ENCODE measurements around the gene SUMO3.

The SUMO3 gene

DNA sequence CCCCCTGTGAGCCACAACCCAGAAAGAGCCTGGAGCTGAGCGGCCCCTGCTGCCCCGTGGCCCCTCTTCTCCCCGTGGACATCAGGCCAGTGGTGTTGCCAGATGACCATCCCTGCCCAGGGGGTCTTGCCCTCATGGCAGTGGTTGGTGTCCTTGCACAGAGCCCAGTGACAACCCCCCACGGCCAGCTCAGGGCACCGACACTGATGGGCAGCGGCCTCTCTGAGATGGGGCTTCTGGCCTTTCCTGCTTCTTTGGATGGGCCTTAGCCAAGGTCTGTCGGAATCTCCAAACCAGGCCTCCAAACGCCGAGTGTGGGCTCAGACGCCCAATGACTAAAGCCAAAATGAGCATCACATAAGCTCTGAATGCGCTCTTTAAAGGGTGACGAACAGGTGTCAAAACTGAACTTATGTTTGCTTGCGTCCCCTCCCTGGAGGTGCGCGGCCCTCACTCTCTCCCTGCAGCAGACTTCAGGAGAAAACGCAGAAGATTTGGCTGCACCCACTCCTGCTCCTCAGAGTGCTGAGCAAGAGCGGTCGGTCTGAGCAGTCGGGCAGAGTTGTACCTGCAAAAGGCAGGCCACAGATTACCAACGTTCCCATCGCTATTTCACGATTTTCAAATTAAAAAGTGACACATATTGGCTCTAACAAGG lies 58.1 kb downstream of the SUMO3 start:
- in situ Hi-C loops (cut with HindIII; ENCODE audit: low pct_unique_long_range_greater_than_20kb, low sequenced_read_pairs) = no loop called here
- no peak for TF ChIP-seq JUND (IDR thresholded peaks at IDR 0.05; ENCODE audit: low read depth)
- DNase-seq (ENCODE audit: low read depth in 1 of 2, low spot score in 1 of 2) = no peak

DNA sequence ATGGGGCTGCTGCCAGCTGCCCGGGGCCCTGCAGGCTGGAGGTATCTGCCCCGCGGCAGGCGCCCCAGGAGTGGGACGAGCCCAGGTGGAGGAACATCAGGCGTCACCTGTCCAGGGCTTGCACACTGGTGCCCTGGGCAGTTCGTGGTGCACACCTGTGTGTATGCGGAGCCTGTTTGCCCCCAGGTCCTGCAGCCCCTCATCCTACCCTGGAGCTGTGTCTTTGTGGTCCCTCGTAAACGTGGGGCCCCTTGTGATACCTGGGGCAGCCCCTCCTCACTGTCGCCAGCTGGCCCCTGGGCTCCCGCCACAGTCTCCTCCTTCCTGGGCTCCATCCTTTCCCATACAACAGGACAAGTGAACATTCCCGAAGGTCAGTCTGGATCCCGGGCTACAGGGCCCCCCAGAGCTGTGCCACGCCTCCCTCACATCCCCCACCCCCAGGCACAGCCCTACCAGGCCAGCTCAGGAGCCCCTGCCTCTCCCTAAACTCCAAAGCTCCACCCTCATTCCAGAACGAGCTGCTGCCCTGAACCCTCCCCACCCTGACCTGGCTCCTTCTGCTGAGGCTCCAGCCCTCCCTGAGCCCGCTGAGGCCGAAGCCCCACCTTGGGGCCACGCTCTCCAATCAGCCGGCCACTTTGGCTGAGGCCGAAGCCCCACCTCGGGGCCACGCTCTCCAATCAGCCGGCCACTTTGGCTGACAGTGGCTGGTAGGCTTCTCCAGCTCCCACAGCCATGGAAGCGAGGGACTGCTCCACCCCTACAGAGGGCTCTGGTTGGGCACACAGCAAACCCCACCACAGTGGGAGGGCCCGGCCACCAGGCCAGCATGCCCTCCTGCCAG lies 58.9 kb downstream of the SUMO3 start:
- in situ Hi-C loops (cut with HindIII; ENCODE audit: low pct_unique_long_range_greater_than_20kb, low sequenced_read_pairs) = no loop called here
- TF ChIP-seq JUND (IDR thresholded peaks at IDR 0.05; ENCODE audit: low read depth) = no peak
- DNase-seq (ENCODE audit: low read depth in 1 of 2, low spot score in 1 of 2) = no peak

DNA sequence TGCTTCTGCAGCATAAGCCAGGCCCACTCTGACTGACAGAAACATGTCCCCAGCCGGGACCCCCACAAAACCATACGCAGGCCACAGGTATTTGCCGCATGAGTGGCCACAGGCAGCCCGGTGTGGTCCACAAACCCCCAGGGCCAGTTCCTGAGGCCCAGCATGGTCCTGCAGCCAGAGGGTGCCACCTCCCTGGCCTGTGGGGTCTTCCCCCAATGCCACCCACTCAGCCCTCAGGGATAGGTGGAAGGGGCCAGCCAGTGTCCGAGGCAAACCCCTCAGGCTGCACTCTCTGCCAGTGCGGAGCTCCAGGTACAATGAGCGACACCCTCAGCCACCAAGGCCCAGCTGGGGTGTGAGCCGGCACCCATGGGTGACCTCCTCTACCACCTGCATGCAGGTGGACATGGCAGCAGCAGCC lies 59.7 kb downstream of the SUMO3 start:
- no peak for TF ChIP-seq JUND (IDR thresholded peaks at IDR 0.05; ENCODE audit: low read depth)
- DNase-seq (ENCODE audit: low read depth in 1 of 2, low spot score in 1 of 2) = no peak
- in situ Hi-C loops (cut with HindIII; ENCODE audit: low pct_unique_long_range_greater_than_20kb, low sequenced_read_pairs) = no loop called here

DNA sequence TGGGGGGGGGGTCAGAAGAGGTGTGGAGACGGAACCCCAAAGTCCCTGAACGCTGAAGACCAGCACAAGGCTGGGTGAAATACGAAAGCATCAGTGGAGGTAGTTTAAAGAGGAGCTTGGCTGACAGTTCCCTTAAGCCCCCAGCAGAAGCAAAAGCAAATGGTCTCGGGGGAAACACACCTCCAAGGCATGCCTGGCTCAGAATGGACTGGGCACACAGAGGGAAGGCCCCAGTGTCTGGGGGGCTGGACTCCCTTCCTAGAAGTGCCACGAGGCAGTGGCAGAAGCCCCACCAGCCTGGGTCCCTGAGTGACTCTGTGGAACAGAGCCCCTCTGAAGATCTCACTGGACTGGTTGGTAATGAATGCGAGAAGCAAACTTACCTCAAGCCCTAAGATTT lies 60.1 kb downstream of the SUMO3 start:
- DNase-seq (ENCODE audit: low read depth in 1 of 2, low spot score in 1 of 2) = no peak
- TF ChIP-seq JUND (IDR thresholded peaks at IDR 0.05; ENCODE audit: low read depth) = no peak
- in situ Hi-C loops (cut with HindIII; ENCODE audit: low pct_unique_long_range_greater_than_20kb, low sequenced_read_pairs) = no loop called here

DNA sequence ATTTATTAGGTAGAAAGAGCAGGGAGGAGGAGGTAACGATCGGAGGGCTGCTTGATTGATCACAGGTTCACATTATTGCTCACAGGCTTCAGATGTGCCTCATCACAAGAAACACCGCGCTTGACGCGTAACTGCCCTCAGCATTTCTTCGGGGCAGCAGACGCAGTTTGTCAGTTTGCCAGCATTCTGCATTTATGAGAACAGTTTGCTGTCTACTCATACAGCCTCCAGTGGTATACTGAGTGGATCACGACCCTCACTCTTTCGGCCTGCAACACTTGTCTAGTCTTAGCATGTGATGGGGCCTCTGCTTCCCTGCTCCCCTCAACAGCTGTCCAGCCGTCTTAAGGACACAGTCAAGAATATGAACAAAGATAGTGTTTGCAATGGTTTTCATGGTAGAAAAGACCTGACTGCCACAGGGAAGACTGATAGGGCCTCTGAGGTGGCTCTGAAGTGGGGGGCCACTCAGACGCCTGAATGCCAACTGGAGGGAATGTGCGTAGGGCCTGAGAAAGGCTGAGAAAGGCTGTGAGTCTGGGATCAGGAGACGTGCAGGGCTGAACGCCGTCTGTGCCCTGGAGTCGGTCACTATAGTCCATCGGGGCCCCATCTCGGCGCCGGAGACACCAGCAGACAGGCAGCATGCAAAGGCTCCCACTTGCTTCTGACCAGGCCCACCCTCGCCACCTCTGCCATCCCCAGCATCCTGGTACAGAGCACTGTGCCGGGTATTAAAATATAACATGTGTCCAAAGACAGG lies 61.3 kb downstream of the SUMO3 start:
- no peak for DNase-seq (ENCODE audit: low read depth in 1 of 2, low spot score in 1 of 2)
- TF ChIP-seq JUND (IDR thresholded peaks at IDR 0.05; ENCODE audit: low read depth) = no peak
- in situ Hi-C loops (cut with HindIII; ENCODE audit: low pct_unique_long_range_greater_than_20kb, low sequenced_read_pairs) = no loop called here

All from T47D (cell line).